HepG2 (cell line): ENCODE data around the gene KRTAP3-2. TPM values are rescaled to one million over a fixed set of nuclear protein-coding genes. Genes with fewer than 3 reads are reported as not detected.

ENCODE experiments used
- CC2D1A ChIP-seq: sonication (generic); formaldehyde crosslinking; IDR thresholded peaks from 2 replicates; pipeline ENCODE4 v1.8.1; 2023; ENCODE audit warnings: mild to moderate bottlenecking, missing genetic modification reagents
- GATA4 ChIP-seq: sonication (generic); IDR thresholded peaks from 2 replicates; pipeline ENCODE4 v1.6.1; 2016; ENCODE audit warnings: antibody characterized with exemption, low read depth, borderline replicate concordance
- MLLT10 ChIP-seq: sonication (generic); formaldehyde crosslinking; IDR thresholded peaks from 2 replicates; pipeline ENCODE4 v1.4.0; 2020; ENCODE audit warnings: missing genetic modification reagents
- POLR2AphosphoS2 ChIP-seq: IDR thresholded peaks from 2 replicates; pipeline ENCODE4 v1.6.1; 2011; ENCODE audit warnings: low read depth, low read length, improper control_type of control experiment
- ZBTB7A ChIP-seq: sonication (generic); formaldehyde crosslinking; IDR thresholded peaks from 2 replicates; pipeline ENCODE4 v1.8.0; 2022; ENCODE audit warnings: mild to moderate bottlenecking, missing genetic modification reagents
- ZNF282 ChIP-seq: fragments of 450-650 bp; IDR thresholded peaks from 2 replicates; pipeline ENCODE4 v1.6.1; 2018; ENCODE audit not compliant: partially characterized antibody
- ZNF605 ChIP-seq: sonication (generic); formaldehyde crosslinking; IDR thresholded peaks from 2 replicates; pipeline ENCODE4 v1.8.0; 2022; ENCODE audit warnings: mild to moderate bottlenecking, missing genetic modification reagents
- polyA plus RNA-seq, 8 experiments: library from polyadenylated mRNA; depleted of rRNA in 3 of 8; stranded (reverse) in 7 of 8; unstranded in 1 of 8; fragments of >200 nt; fragmentation: Illumina TruSeq in 4 of 8; extraction: Trizol in 4 of 8; gene quantifications; 2 replicates each; pipeline versions ENCODE4 v1.2.1 to v1.2.3, GENCODE V29; 2011 to 2016; ENCODE audit warnings: low read depth in 4 of 8, missing spikeins in 1 of 8, mixed read lengths in 1 of 8; ENCODE audit not compliant: insufficient read depth in 1 of 8
- total RNA-seq, 5 experiments: library from RNA; depleted of rRNA; stranded (reverse); fragments of >200 nt; fragmentation: Illumina TruSeq; extraction: Trizol; gene quantifications; 2 replicates each; pipeline ENCODE4 v1.2.3, GENCODE V29; 2016; ENCODE audit warnings: low read depth in 1 of 5
- TF ChIP-seq, protein P1 (sequence below): sonication (generic); formaldehyde crosslinking; IDR thresholded peaks from 2 replicates; pipeline ENCODE4 v1.5.0; 2020; ENCODE audit warnings: missing genetic modification reagents, mild to moderate bottlenecking, borderline replicate concordance
- TF ChIP-seq, protein P2 (sequence below): sonication (generic); formaldehyde crosslinking; IDR thresholded peaks from 2 replicates; pipeline ENCODE4 v1.5.1; 2020; ENCODE audit warnings: missing genetic modification reagents, mild to moderate bottlenecking, borderline replicate concordance
- TF ChIP-seq, protein P3 (sequence below): sonication (generic); formaldehyde crosslinking; IDR thresholded peaks from 2 replicates; pipeline ENCODE4 v1.4.0; 2020; ENCODE audit warnings: missing genetic modification reagents
- TF ChIP-seq, protein P4 (sequence below): sonication (generic); formaldehyde crosslinking; IDR thresholded peaks from 2 replicates; pipeline ENCODE4 v1.5.0; 2020; ENCODE audit warnings: missing genetic modification reagents

KRTAP3-2 gene
- total and polyA plus RNA-seq, 2 of the 13 experiments (the other 11 are each of a cell fraction or from before 2014, with no cell fraction given): not detected

DNA sequence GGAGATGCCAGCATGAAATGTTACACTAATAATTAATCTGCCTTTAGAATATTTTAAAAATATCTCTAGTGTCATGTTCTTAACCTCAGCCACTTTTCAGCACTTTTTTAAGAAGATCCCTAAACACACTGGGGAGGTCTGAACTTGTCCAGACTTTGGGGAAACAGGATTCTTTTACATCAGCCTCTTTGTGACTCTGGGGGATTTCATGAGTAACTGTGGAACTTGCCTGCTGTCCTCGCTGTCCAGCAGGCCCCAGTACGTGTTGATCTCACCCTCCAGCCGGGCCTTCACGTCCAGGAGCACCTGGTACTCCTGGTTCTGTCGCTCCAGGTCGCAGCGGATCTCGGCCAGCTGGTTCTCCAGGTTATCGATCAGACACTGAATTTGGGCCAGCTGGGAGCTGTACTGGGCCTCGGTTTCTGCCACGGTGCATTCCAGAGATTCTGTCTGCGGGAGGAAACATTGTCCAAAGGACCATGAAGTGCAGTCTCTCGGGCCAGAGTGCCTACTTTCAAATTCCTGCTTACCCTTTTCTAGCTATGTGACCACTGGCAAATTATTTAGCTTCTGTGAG lies 21.0 kb downstream of the KRTAP3-2 start (continued):
- TF ChIP-seq, protein P1, sequence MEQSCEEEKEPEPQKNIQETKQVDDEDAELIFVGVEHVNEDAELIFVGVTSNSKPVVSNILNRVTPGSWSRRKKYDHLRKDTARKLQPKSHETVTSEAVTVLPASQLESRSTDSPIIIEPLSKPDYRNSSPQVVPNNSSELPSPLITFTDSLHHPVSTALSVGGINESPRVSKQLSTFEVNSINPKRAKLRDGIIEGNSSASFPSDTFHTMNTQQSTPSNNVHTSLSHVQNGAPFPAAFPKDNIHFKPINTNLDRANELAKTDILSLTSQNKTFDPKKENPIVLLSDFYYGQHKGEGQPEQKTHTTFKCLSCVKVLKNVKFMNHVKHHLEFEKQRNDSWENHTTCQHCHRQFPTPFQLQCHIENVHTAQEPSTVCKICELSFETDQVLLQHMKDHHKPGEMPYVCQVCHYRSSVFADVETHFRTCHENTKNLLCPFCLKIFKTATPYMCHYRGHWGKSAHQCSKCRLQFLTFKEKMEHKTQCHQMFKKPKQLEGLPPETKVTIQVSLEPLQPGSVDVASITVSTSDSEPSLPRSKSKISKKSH (CRISPR knock-in tag): no peak
- TF ChIP-seq MLLT10 (CRISPR knock-in tag) (no peak), POLR2AphosphoS2 (no peak), GATA4 (no peak), ZNF282 (no peak), CC2D1A (CRISPR knock-in tag) (no peak), ZBTB7A (CRISPR knock-in tag) (no peak), ZNF605 (CRISPR knock-in tag) (no peak)
- TF ChIP-seq, protein P2, sequence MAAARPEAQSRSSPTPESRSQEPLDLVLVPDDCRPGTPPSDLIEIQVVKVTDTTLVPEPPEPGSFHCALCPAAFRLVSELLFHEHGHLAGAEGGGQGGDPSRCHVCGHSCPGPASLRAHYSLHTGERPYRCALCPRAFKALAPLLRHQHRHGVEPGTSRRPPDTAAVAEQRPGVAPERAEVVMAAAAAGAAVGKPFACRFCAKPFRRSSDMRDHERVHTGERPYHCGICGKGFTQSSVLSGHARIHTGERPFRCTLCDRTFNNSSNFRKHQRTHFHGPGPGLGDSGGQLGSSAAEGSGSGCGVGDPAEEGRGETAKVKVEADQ: no peak
- TF ChIP-seq, protein P3, sequence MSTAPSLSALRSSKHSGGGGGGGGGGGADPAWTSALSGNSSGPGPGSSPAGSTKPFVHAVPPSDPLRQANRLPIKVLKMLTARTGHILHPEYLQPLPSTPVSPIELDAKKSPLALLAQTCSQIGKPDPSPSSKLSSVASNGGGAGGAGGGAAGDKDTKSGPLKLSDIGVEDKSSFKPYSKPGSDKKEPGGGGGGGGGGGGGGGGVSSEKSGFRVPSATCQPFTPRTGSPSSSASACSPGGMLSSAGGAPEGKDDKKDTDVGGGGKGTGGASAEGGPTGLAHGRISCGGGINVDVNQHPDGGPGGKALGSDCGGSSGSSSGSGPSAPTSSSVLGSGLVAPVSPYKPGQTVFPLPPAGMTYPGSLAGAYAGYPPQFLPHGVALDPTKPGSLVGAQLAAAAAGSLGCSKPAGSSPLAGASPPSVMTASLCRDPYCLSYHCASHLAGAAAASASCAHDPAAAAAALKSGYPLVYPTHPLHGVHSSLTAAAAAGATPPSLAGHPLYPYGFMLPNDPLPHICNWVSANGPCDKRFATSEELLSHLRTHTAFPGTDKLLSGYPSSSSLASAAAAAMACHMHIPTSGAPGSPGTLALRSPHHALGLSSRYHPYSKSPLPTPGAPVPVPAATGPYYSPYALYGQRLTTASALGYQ: no peak
- TF ChIP-seq, protein P4, sequence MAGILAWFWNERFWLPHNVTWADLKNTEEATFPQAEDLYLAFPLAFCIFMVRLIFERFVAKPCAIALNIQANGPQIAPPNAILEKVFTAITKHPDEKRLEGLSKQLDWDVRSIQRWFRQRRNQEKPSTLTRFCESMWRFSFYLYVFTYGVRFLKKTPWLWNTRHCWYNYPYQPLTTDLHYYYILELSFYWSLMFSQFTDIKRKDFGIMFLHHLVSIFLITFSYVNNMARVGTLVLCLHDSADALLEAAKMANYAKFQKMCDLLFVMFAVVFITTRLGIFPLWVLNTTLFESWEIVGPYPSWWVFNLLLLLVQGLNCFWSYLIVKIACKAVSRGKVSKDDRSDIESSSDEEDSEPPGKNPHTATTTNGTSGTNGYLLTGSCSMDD: no peak
- TF ChIP-seq, all 625 proteins: peak for 0
